HG03469 (cell line): ENCODE measurements around the gene SUSD3.
A peak's percentile ranks its signal among the peaks of the same experiment; 100 is the strongest.

ENCODE experiments used
- ATAC-seq: cut with Tn5 transposase; IDR thresholded peaks from one replicate; pipeline ENCODE4 v1.9.1; 2021; ENCODE audit warnings: mild to moderate bottlenecking, moderate library complexity, moderate number of reproducible peaks; ENCODE audit not compliant: unreplicated experiment

SUSD3 gene

GRCh38 chr9:93051680-93052089, 6.8 kb upstream of the SUSD3 start:
- ATAC-seq = no peak

- ATAC-seq = no peak
Measured at GRCh38 chr9:93052791-93053540, 5.5 kb upstream of the SUSD3 start.

GRCh38 chr9:93053781-93054331, 4.6 kb upstream of the SUSD3 start:
- ATAC-seq = no peak

GRCh38 chr9:93054758-93055704, 3.5 kb upstream of the SUSD3 start:
- no peak for ATAC-seq

GRCh38 chr9:93057042-93057702, 1.3 kb upstream of the SUSD3 start:
- ATAC-seq = no peak

GRCh38 chr9:93057703-93058354, 672 bp upstream of the SUSD3 start:
- no peak for ATAC-seq

- ATAC-seq = no peak
Measured at GRCh38 chr9:93059011-93059714, 662 bp downstream of the SUSD3 start.

- ATAC-seq = no peak
Measured at GRCh38 chr9:93059715-93060578, 1.4 kb downstream of the SUSD3 start.

GRCh38 chr9:93060746-93061259, 2.3 kb downstream of the SUSD3 start:
- no peak for ATAC-seq

GRCh38 chr9:93061260-93061751, 2.8 kb downstream of the SUSD3 start:
- no peak for ATAC-seq

- ATAC-seq = no peak
Measured at GRCh38 chr9:93061791-93062763, 3.6 kb downstream of the SUSD3 start.

- ATAC-seq = peak; percentile 90
Measured at GRCh38 chr9:93064392-93065134, 6.1 kb downstream of the SUSD3 start.

GRCh38 chr9:93065135-93065720, 6.7 kb downstream of the SUSD3 start:
- no peak for ATAC-seq

GRCh38 chr9:93066978-93067603, 8.6 kb downstream of the SUSD3 start:
- no peak for ATAC-seq

- ATAC-seq = no peak
Measured at GRCh38 chr9:93068956-93069355, 10.5 kb downstream of the SUSD3 start.

GRCh38 chr9:93071464-93071863, 13.0 kb downstream of the SUSD3 start:
- ATAC-seq = no peak
